ENCODE results near the gene ZYG11B.
"Not testable (repeated sequence)": the region's sequence is repeated elsewhere in the genome, so short reads cannot be mapped to it uniquely, and the experiment has no call there.

The ZYG11B gene

DNA sequence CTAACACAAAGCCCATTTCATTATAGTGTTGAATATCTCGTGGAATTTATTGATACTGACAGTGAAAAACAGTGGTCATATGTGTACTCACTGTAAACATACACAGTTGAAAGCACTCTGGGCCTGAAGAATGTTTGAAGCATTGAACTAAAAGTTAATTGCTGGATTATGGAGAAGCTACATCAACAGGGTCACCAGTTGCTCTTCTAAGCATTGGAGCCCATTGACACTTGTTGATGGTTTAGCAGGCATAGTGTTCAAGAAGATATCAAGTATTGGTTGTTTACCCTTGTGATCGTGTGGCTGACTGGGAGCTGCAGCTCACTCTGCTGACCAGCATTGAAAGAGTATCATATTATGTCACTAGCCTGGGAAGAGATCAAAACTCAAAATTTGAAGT, 126.6 kb downstream of the ZYG11B start:
- no peak for DNase-seq (ENCODE audit: low read depth in 2 of 2)

DNA sequence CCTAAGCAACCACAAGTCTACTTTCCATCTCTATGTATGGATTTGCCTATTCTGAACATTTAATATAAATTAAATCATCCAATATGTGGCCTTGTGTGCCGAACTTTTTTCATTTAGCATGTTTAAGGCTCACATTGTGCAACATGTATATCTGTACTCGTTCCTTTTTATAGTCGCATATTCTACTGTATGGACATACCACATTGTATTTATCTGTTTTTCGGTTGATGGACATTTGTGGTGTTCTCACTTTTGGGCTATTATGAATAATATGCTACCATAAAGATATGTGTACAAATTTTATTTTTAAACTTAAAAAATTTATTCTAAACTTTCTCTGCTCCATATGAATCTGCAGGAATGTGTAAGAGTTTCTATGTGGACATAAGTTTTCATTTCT, 129.3 kb downstream of the ZYG11B start:
- DNase-seq (ENCODE audit: low read depth in 2 of 2) = no peak

DNA sequence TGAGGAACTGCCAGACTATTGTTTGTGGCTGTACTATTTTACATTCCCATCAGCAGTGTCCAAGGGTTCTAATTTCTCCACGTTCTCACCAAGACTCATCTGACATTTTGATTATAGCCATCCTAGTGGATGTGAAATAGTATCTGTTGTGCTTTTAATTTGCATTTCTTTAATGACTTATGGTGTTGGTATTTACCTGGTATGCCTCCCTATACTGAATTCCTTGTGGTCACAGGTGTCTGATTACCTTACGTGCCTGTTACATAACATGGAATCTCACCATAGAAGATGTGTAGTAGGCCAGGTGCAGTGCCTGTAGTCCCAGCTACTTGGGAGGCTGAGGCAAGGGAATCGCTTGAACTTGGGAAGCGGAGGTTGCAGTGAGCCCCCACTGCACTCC, 129.8 kb downstream of the ZYG11B start:
- no peak for DNase-seq (ENCODE audit: low read depth in 2 of 2)

DNA sequence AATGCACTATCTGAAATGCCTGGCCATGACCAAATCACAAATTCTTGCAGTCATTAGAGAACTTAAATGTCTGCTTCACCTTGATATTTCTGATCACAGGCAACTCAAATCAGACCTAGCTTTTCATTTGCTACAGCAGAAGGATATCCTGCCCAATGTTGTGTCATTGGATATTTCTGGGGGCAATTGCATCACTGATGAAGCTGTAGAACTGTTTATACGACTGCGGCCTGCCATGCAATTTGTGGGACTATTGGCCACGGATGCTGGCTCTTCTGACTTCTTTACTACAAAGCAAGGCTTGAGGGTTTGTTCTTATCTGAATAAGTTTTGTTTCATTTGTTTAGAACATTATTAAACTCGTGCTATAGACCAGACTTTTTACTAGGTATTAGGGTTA, 131.2 kb downstream of the ZYG11B start:
- no peak for DNase-seq (ENCODE audit: low read depth in 2 of 2)

DNA sequence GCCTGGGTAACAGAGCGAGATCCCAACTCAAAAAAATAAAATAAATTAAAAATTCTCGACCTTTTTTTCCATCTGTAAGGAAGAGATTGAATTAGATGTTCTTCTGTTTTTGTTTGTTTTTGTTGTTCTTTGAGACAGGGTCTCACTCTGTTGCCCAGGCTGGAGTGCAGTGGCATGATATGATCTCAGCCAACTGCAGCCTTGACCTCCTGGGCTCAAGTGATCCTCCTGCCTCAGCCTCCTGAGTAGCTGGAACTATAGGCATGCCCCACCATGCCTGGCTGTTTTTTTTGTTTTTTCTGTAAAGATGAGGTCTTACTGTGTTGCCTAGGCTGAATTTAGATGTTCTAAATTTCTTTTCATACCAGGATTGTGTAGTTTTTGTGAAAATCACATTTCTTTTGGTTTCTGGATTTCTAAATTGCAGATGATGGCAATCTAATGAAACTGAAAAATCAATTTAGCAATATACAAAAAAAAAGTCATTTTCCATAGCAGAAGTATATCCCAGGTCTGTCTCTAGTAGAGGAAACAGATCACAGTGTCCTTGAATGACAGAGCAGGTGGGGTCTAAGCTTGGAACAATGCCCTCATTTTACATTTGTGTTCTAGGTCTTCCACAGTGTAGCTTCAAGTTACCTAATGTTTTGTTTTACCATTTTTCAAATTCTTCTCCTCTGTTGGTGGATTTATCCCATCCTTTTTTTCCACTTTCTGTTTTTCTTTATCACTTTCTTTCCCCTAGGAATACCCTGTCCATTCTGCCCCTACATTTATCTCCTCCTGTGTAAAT, 136.6 kb downstream of the ZYG11B start:
- DNase-seq (ENCODE audit: low read depth in 2 of 2) = no peak

DNA sequence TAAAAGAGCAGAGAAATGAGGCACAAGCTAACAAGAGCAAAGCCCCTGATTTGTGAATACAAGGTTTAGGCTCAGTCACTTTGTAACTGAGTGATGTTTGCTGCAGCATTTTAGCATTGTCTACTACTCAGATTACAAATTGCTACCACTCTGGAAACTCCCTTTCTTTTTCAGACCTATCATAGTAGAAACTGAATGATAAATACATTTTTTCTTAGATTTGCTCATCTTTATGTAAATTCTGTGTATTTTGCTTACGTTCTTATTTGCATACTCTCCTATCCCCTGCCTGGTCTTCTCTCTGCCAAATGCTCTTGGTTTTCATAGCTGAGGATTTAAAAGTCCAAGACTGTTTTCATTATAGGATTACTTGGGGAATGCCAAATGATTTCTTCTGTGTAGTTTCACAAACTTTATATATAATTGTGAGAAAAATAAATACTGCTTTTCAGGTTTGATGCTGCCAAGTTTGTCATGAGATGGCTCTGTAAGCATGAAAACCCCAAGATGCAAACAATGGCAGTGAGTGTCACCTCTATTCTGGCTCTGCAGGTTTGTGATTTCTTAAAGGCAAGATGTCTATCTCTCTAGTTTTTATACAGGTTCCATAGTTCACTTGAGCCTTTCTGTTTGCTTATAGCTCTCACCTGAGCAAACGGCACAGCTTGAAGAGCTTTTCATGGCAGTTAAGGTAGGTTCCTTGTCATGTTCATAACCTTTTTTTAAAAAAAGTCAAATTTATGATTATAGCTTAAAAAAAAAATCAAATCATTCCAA, 141.0 kb downstream of the ZYG11B start:
- no peak for DNase-seq (ENCODE audit: low read depth in 2 of 2)

DNA sequence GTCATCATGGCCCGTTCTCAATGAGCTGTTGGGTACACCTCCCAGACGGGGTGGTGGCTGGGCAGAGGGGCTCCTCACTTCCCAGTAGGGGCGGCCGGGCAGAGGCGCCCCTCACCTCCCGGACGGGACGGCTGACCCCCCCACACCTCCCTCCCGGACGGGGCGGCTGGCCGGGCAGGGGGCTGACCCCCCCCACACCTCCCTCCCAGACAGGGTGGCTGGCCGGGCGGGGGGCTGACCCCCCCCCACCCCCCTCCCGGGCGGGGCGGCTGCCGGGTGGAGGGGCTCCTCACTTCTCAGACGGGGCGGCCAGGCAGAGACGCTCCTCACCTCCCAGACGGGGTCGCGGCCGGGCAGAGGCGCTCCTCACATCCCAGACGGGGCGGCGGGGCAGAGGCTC, 143.5 kb downstream of the ZYG11B start:
- not testable (repeated sequence) for DNase-seq (ENCODE audit: low read depth in 2 of 2)

DNA sequence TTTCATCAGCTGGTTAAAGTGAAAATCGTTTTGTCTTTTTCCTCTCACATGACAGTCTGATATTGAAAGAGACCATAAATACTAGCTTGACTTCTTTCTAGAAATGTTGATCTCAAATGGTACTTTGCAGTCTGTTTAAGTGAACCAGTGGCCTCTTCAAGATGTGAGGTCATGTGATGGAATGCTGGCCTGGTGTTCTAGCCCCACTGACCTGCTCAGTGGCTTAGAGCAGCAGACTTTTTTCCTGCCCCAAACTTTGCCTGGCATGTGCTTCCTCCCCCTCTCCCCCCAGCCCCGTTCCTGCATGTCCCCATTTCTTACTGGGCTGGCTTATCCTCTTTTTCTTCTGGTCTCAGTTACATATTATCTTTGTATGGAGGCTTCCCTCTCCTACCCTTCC, 150.6 kb downstream of the ZYG11B start:
- no peak for DNase-seq (ENCODE audit: low read depth in 2 of 2)

Data from activated CD4-positive, alpha-beta T cell treated with anti-CD3 and anti-CD28 coated beads for 24 hours (primary cell).